WTC11 (cell line): ENCODE data around the gene CLCN1.
"Not testable (repeated sequence)": the region's sequence is repeated elsewhere in the genome, so short reads cannot be mapped to it uniquely, and the experiment has no call there.

Experiments used
- ELF4 ChIP-seq: sonication (generic); formaldehyde crosslinking; IDR thresholded peaks from 2 replicates; pipeline ENCODE4 v1.8.1; 2022; ENCODE audit warnings: low read depth, mild to moderate bottlenecking, moderate library complexity, missing genetic modification reagents
- IRF2 ChIP-seq: sonication (generic); formaldehyde crosslinking; IDR thresholded peaks from 2 replicates; pipeline ENCODE4 v1.8.0; 2022; ENCODE audit warnings: low read depth, missing genetic modification reagents, borderline replicate concordance
- JUN ChIP-seq: sonication (generic); formaldehyde crosslinking; IDR thresholded peaks from 2 replicates; pipeline ENCODE4 v1.8.0; 2023; ENCODE audit warnings: mild to moderate bottlenecking, missing genetic modification reagents
- NFYB ChIP-seq: sonication (generic); formaldehyde crosslinking; conservative IDR thresholded peaks from 2 replicates; pipeline ENCODE4 v1.8.0; 2022; ENCODE audit warnings: low read depth, missing genetic modification reagents
- ZNF121 ChIP-seq: sonication (generic); formaldehyde crosslinking; IDR thresholded peaks from 2 replicates; pipeline ENCODE4 v1.8.0; 2023; ENCODE audit warnings: missing genetic modification reagents
- ZNF219 ChIP-seq: sonication (generic); formaldehyde crosslinking; IDR thresholded peaks from 2 replicates; pipeline ENCODE4 v1.8.0; 2023; ENCODE audit warnings: missing genetic modification reagents, mild to moderate bottlenecking, borderline replicate concordance
- ZNF317 ChIP-seq: sonication (generic); formaldehyde crosslinking; IDR thresholded peaks from 2 replicates; pipeline ENCODE4 v1.8.1; 2023; ENCODE audit warnings: low read depth, mild to moderate bottlenecking, moderate library complexity, missing genetic modification reagents, borderline replicate concordance
- TF ChIP-seq, protein P1 (sequence below): fragments of 200-600 bp; IDR thresholded peaks from 2 replicates; pipeline ENCODE4 v1.8.0; 2022; ENCODE audit warnings: antibody characterized with exemption
- TF ChIP-seq, protein P2 (sequence below): sonication (generic); formaldehyde crosslinking; conservative IDR thresholded peaks from 2 replicates; pipeline ENCODE4 v1.8.1; 2022; ENCODE audit warnings: mild to moderate bottlenecking, missing genetic modification reagents
- TF ChIP-seq, protein P3 (sequence below): sonication (generic); formaldehyde crosslinking; IDR thresholded peaks from 2 replicates; pipeline ENCODE4 v1.8.1; 2023; ENCODE audit warnings: mild to moderate bottlenecking, moderate library complexity, missing genetic modification reagents
- TF ChIP-seq, protein P4 (sequence below): sonication (generic); formaldehyde crosslinking; IDR thresholded peaks from 2 replicates; pipeline ENCODE4 v1.8.0; 2022; ENCODE audit warnings: mild to moderate bottlenecking, missing genetic modification reagents

DNA sequence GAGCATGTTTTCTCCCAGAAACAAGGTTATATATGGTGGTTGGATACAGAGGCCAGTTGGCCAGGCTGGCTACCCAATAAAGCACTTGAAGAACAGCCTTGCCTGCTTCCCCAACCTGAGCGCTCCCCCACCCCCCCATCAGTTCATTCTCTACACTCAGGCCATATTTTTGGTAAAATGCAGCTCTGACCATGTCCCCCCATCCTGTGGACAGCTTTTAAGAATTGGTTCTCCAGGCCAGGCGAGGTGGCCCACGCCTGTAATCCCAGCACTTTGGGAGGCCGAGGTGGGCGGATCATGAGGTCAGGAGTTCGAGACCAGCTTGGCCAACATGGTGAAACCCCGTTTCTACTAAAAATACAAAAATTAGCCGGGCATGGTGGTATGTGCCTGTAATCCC is 76.5 kb downstream of the CLCN1 start:
- TF ChIP-seq, protein P1, sequence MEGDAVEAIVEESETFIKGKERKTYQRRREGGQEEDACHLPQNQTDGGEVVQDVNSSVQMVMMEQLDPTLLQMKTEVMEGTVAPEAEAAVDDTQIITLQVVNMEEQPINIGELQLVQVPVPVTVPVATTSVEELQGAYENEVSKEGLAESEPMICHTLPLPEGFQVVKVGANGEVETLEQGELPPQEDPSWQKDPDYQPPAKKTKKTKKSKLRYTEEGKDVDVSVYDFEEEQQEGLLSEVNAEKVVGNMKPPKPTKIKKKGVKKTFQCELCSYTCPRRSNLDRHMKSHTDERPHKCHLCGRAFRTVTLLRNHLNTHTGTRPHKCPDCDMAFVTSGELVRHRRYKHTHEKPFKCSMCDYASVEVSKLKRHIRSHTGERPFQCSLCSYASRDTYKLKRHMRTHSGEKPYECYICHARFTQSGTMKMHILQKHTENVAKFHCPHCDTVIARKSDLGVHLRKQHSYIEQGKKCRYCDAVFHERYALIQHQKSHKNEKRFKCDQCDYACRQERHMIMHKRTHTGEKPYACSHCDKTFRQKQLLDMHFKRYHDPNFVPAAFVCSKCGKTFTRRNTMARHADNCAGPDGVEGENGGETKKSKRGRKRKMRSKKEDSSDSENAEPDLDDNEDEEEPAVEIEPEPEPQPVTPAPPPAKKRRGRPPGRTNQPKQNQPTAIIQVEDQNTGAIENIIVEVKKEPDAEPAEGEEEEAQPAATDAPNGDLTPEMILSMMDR: not testable (repeated sequence)
- not testable (repeated sequence) for TF ChIP-seq ZNF317; ZNF121 (CRISPR knock-in tag); NFYB (CRISPR knock-in tag); ZNF219 (CRISPR knock-in tag); IRF2 (CRISPR knock-in tag); JUN (CRISPR knock-in tag); ELF4
- TF ChIP-seq, protein P2, sequence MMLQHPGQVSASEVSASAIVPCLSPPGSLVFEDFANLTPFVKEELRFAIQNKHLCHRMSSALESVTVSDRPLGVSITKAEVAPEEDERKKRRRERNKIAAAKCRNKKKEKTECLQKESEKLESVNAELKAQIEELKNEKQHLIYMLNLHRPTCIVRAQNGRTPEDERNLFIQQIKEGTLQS (CRISPR knock-in tag): not testable (repeated sequence)
- TF ChIP-seq, protein P3, sequence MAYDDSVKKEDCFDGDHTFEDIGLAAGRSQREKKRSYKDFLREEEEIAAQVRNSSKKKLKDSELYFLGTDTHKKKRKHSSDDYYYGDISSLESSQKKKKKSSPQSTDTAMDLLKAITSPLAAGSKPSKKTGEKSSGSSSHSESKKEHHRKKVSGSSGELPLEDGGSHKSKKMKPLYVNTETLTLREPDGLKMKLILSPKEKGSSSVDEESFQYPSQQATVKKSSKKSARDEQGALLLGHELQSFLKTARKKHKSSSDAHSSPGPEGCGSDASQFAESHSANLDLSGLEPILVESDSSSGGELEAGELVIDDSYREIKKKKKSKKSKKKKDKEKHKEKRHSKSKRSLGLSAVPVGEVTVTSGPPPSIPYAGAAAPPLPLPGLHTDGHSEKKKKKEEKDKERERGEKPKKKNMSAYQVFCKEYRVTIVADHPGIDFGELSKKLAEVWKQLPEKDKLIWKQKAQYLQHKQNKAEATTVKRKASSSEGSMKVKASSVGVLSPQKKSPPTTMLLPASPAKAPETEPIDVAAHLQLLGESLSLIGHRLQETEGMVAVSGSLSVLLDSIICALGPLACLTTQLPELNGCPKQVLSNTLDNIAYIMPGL (CRISPR knock-in tag): not testable (repeated sequence)
- TF ChIP-seq, protein P4, sequence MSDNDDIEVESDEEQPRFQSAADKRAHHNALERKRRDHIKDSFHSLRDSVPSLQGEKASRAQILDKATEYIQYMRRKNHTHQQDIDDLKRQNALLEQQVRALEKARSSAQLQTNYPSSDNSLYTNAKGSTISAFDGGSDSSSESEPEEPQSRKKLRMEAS (CRISPR knock-in tag): not testable (repeated sequence)
